Measurements from ENCODE around the gene RAB36. TPM values are rescaled to one million over a fixed set of nuclear protein-coding genes. Genes with fewer than 3 reads are reported as not detected.
"Not testable (repeated sequence)": the region's sequence is repeated elsewhere in the genome, so short reads cannot be mapped to it uniquely, and the experiment has no call there.

Gene RAB36
- total RNA-seq, 1 experiment from 2014 or later, result 1.8 TPM

- ATAC-seq (no peak; the same call in 1 of the 2 replicates), DNase-seq (ENCODE audit: low spot score) (no peak)
- no peaks in the 10 kb centered on the region for H3K36me3 Mint-ChIP-seq
- H3K4me3 Mint-ChIP-seq, result no peak overlapping the region
- H3K4me1 Mint-ChIP-seq, result peaks cover 6% of the 10 kb centered on the region; the same call in 1 of the 2 replicates
- POLR2A ChIA-PET, result no interaction called here
- no peaks in the 10 kb centered on the region for H3K9me3 Mint-ChIP-seq
- TF ChIP-seq MYBL2 (CRISPR knock-in tag; IDR thresholded peaks at IDR 0.05) (no peak), GTF2I (CRISPR knock-in tag; conservative IDR thresholded peaks at IDR 0.05) (no peak), ZNF281 (CRISPR knock-in tag; IDR thresholded peaks at IDR 0.05) (no peak), MXD4 (CRISPR knock-in tag; IDR thresholded peaks at IDR 0.05; ENCODE audit: borderline replicate concordance) (no peak), RORB (CRISPR knock-in tag; IDR thresholded peaks at IDR 0.05) (no peak), SMAD4 (CRISPR knock-in tag; IDR thresholded peaks at IDR 0.05) (no peak), ZBTB21 (CRISPR knock-in tag; IDR thresholded peaks at IDR 0.05; ENCODE audit: borderline replicate concordance) (no peak), SP1 (CRISPR knock-in tag; conservative IDR thresholded peaks at IDR 0.05) (no peak), NFATC4 (CRISPR knock-in tag; IDR thresholded peaks at IDR 0.05) (no peak), GRHL2 (CRISPR knock-in tag; IDR thresholded peaks at IDR 0.05; ENCODE audit: insufficient replicate concordance, severe bottlenecking) (no peak), MLX (CRISPR knock-in tag; IDR thresholded peaks at IDR 0.05) (no peak), ZNF232 (CRISPR knock-in tag; IDR thresholded peaks at IDR 0.05) (no peak), TEAD4 (CRISPR knock-in tag; IDR thresholded peaks at IDR 0.05) (no peak), PREB (CRISPR knock-in tag; IDR thresholded peaks at IDR 0.05; ENCODE audit: borderline replicate concordance) (no peak), NR1H2 (CRISPR knock-in tag; IDR thresholded peaks at IDR 0.05) (no peak), ZMAT4 (CRISPR knock-in tag; IDR thresholded peaks at IDR 0.05) (no peak)
- TF ChIP-seq, protein P1, sequence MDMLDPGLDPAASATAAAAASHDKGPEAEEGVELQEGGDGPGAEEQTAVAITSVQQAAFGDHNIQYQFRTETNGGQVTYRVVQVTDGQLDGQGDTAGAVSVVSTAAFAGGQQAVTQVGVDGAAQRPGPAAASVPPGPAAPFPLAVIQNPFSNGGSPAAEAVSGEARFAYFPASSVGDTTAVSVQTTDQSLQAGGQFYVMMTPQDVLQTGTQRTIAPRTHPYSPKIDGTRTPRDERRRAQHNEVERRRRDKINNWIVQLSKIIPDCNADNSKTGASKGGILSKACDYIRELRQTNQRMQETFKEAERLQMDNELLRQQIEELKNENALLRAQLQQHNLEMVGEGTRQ (CRISPR knock-in tag; IDR thresholded peaks at IDR 0.05), result no peak
- TF ChIP-seq, protein P2, sequence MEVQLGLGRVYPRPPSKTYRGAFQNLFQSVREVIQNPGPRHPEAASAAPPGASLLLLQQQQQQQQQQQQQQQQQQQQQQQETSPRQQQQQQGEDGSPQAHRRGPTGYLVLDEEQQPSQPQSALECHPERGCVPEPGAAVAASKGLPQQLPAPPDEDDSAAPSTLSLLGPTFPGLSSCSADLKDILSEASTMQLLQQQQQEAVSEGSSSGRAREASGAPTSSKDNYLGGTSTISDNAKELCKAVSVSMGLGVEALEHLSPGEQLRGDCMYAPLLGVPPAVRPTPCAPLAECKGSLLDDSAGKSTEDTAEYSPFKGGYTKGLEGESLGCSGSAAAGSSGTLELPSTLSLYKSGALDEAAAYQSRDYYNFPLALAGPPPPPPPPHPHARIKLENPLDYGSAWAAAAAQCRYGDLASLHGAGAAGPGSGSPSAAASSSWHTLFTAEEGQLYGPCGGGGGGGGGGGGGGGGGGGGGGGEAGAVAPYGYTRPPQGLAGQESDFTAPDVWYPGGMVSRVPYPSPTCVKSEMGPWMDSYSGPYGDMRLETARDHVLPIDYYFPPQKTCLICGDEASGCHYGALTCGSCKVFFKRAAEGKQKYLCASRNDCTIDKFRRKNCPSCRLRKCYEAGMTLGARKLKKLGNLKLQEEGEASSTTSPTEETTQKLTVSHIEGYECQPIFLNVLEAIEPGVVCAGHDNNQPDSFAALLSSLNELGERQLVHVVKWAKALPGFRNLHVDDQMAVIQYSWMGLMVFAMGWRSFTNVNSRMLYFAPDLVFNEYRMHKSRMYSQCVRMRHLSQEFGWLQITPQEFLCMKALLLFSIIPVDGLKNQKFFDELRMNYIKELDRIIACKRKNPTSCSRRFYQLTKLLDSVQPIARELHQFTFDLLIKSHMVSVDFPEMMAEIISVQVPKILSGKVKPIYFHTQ (CRISPR knock-in tag; IDR thresholded peaks at IDR 0.05), result no peak
- TF ChIP-seq, protein P3, sequence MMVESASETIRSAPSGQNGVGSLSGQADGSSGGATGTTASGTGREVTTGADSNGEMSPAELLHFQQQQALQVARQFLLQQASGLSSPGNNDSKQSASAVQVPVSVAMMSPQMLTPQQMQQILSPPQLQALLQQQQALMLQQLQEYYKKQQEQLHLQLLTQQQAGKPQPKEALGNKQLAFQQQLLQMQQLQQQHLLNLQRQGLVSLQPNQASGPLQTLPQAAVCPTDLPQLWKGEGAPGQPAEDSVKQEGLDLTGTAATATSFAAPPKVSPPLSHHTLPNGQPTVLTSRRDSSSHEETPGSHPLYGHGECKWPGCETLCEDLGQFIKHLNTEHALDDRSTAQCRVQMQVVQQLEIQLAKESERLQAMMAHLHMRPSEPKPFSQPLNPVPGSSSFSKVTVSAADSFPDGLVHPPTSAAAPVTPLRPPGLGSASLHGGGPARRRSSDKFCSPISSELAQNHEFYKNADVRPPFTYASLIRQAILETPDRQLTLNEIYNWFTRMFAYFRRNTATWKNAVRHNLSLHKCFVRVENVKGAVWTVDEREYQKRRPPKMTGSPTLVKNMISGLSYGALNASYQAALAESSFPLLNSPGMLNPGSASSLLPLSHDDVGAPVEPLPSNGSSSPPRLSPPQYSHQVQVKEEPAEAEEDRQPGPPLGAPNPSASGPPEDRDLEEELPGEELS (CRISPR knock-in tag; IDR thresholded peaks at IDR 0.05), result no peak
- H3K27me3 Mint-ChIP-seq (ENCODE audit: low read depth), result peaks cover 4% of the 10 kb centered on the region
- H3K27ac Mint-ChIP-seq, result no peak overlapping the region
- CTCF ChIA-PET, result interaction anchor here (0.7 to 6.2 kb wide), 8 partner anchors 15 to 324 kb away, joined by 3 to 63 read pairs (median 4); partner anchors contain the start of gene BCR
These were observed 11.4 kb upstream of the RAB36 start for GRCh38 chr22:23133922-23134321.

DNA sequence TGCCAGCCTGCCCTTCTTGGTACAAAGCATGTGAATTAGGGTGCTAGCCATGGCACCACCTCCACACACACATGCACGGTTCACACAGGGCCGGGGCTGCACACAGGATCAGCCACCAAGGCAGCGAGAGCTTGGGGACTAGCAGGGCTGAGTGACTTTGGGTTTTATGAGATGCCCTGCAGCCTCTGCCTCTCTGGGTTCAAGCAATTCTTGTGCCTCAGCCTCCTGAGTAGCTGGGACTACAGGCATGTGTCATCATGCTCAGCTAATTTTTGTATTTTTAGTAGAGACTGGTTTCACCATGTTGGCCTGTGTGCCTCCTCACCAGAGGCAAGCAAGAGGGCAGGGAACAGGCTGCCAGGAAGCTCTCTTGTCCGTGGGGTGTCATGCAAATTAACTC is 8.3 kb upstream of the RAB36 start:
- POLR2A ChIA-PET, H3K9me3 Mint-ChIP-seq: not testable (repeated sequence)

More for the DNA sequence above, 8.3 kb upstream of the RAB36 start:
- CTCF ChIA-PET, result interaction anchor here (0.9 to 2.7 kb wide), 7 partner anchors 9 to 288 kb away, joined by 3 to 14 read pairs (median 3); no protein-coding TSS in a partner anchor
- ATAC-seq; H3K27me3 Mint-ChIP-seq (ENCODE audit: low read depth); H3K36me3 Mint-ChIP-seq; DNase-seq (ENCODE audit: low spot score); H3K4me3 Mint-ChIP-seq; H3K27ac Mint-ChIP-seq: not testable (repeated sequence)
- H3K4me1 Mint-ChIP-seq, result peaks cover 11% of the 10 kb centered on the region
